HUES64 (cell line): ENCODE data around the gene PI16.

Experiments
- H3K27ac ChIP-seq: 2 replicates; pipeline ENCODE4 v1.7.0; 2013; ENCODE audit warnings: low read depth, low read length, inconsistent platforms
- H3K27me3 ChIP-seq: 2 replicates; pipeline ENCODE4 v1.6.1; 2013; ENCODE audit warnings: mild to moderate bottlenecking, low read length; ENCODE audit not compliant: insufficient read depth
- H3K36me3 ChIP-seq: 2 replicates; pipeline ENCODE4 v1.6.1; 2013; ENCODE audit warnings: mild to moderate bottlenecking, low read length; ENCODE audit not compliant: insufficient read depth
- H3K4me1 ChIP-seq: 2 replicates; pipeline ENCODE4 v1.6.1; 2013; ENCODE audit warnings: mild to moderate bottlenecking, low read length, moderate library complexity; ENCODE audit not compliant: insufficient read depth
- H3K4me3 ChIP-seq: 2 replicates; pipeline ENCODE4 v1.5.1; 2013; ENCODE audit warnings: mild to moderate bottlenecking, low read length, moderate library complexity
- H3K9ac ChIP-seq: 2 replicates; pipeline ENCODE4 v1.6.1; 2013; ENCODE audit warnings: mild to moderate bottlenecking, low read depth, low read length
- H3K9me3 ChIP-seq: 2 replicates; pipeline ENCODE4 v1.6.1; 2013; ENCODE audit warnings: low read depth, low read length; ENCODE audit not compliant: insufficient read depth
- WGBS: fragments of 150-250, 120-280 bp; methylation state at CpG from one replicate; pipeline ENCODE4 v1.1.7; 2013; ENCODE audit warnings: missing lambda C conversion rate; 5-methylcytosine and 5-hydroxymethylcytosine counted together

The PI16 gene

GRCh38 chr6:36917541-36918193 lies 36.9 kb upstream of the PI16 start:
- Histone ChIP-seq H3K4me3 (no peak overlapping the region), H3K9ac (no peak overlapping the region), H3K36me3 (no peaks in the 10 kb centered on the region), H3K4me1 (no peaks in the 10 kb centered on the region), H3K9me3 (no peaks in the 10 kb centered on the region), H3K27me3 (no peaks in the 10 kb centered on the region), H3K27ac (no peak overlapping the region)
- 95% methylated on average over 10 of the region's 10 CpGs for WGBS

GRCh38 chr6:36920049-36920448 lies 34.5 kb upstream of the PI16 start:
- no peak overlapping the region for H3K4me3 ChIP-seq
- H3K27me3 ChIP-seq: no peaks in the 10 kb centered on the region
- no peaks in the 10 kb centered on the region for H3K9me3 ChIP-seq
- no peaks in the 10 kb centered on the region for H3K36me3 ChIP-seq
- 90% methylated on average over 4 of the region's 4 CpGs for WGBS
- H3K9ac ChIP-seq: no peak overlapping the region
- H3K27ac ChIP-seq: no peak overlapping the region
- H3K4me1 ChIP-seq: no peaks in the 10 kb centered on the region

GRCh38 chr6:36920546-36920945 lies 34.0 kb upstream of the PI16 start:
- Histone ChIP-seq H3K9me3 (no peaks in the 10 kb centered on the region), H3K27me3 (no peaks in the 10 kb centered on the region), H3K4me1 (no peaks in the 10 kb centered on the region), H3K4me3 (no peak overlapping the region), H3K36me3 (no peaks in the 10 kb centered on the region), H3K27ac (no peak overlapping the region), H3K9ac (no peak overlapping the region)
- 87% methylated on average over 5 of the region's 5 CpGs for WGBS

- Histone ChIP-seq H3K4me1 (no peaks in the 10 kb centered on the region), H3K36me3 (no peaks in the 10 kb centered on the region), H3K9me3 (no peaks in the 10 kb centered on the region), H3K27me3 (no peaks in the 10 kb centered on the region), H3K4me3 (no peak overlapping the region), H3K27ac (no peak overlapping the region), H3K9ac (no peak overlapping the region)
- WGBS: 89% methylated on average over 4 of the region's 4 CpGs
Measured at GRCh38 chr6:36924131-36924530, 30.4 kb upstream of the PI16 start.

- Histone ChIP-seq H3K27me3 (no peaks in the 10 kb centered on the region), H3K9ac (no peak overlapping the region), H3K36me3 (no peaks in the 10 kb centered on the region), H3K4me3 (no peak overlapping the region), H3K4me1 (no peaks in the 10 kb centered on the region), H3K9me3 (no peaks in the 10 kb centered on the region), H3K27ac (no peak overlapping the region)
- 95% methylated on average over 5 of the region's 5 CpGs for WGBS
Measured at GRCh38 chr6:36924778-36925374, 29.7 kb upstream of the PI16 start.

GRCh38 chr6:36925809-36926208 lies 28.7 kb upstream of the PI16 start:
- H3K27me3 ChIP-seq: no peaks in the 10 kb centered on the region
- no peak overlapping the region for H3K4me3 ChIP-seq
- 92% methylated on average over 3 of the region's 4 CpGs for WGBS
- no peak overlapping the region for H3K27ac ChIP-seq
- no peak overlapping the region for H3K9ac ChIP-seq
- no peaks in the 10 kb centered on the region for H3K4me1 ChIP-seq
- no peaks in the 10 kb centered on the region for H3K9me3 ChIP-seq
- H3K36me3 ChIP-seq: no peaks in the 10 kb centered on the region

GRCh38 chr6:36926708-36927513 lies 27.6 kb upstream of the PI16 start:
- Histone ChIP-seq H3K27ac (no peak overlapping the region), H3K9ac (no peak overlapping the region), H3K27me3 (no peaks in the 10 kb centered on the region), H3K9me3 (no peaks in the 10 kb centered on the region), H3K4me1 (no peaks in the 10 kb centered on the region), H3K36me3 (no peaks in the 10 kb centered on the region), H3K4me3 (no peak overlapping the region)
- 82% methylated on average over 10 of the region's 10 CpGs for WGBS

GRCh38 chr6:36927691-36928546 lies 26.6 kb upstream of the PI16 start:
- no peak overlapping the region for H3K9ac ChIP-seq
- H3K36me3 ChIP-seq: no peaks in the 10 kb centered on the region
- no peaks in the 10 kb centered on the region for H3K27me3 ChIP-seq
- H3K4me3 ChIP-seq: no peak overlapping the region
- WGBS: 86% methylated on average over 13 of the region's 13 CpGs
- H3K4me1 ChIP-seq: no peaks in the 10 kb centered on the region
- H3K27ac ChIP-seq: no peak overlapping the region
- no peaks in the 10 kb centered on the region for H3K9me3 ChIP-seq

- no peaks in the 10 kb centered on the region for H3K9me3 ChIP-seq
Measured at GRCh38 chr6:36928547-36928918, 26.0 kb upstream of the PI16 start.

GRCh38 chr6:36929152-36929551 lies 25.4 kb upstream of the PI16 start:
- WGBS: 92% methylated on average over 9 of the region's 10 CpGs
- Histone ChIP-seq H3K27ac (no peak overlapping the region), H3K27me3 (no peaks in the 10 kb centered on the region), H3K4me1 (no peaks in the 10 kb centered on the region), H3K9me3 (no peaks in the 10 kb centered on the region), H3K4me3 (no peak overlapping the region), H3K9ac (no peak overlapping the region), H3K36me3 (no peaks in the 10 kb centered on the region)

More at GRCh38 chr6:36928547-36928918, 26.0 kb upstream of the PI16 start:
- 86% methylated on average over 7 of the region's 7 CpGs for WGBS
- Histone ChIP-seq H3K9ac (no peak overlapping the region; the same call in 1 of the 2 replicates), H3K36me3 (no peaks in the 10 kb centered on the region), H3K27ac (no peak overlapping the region), H3K4me3 (no peak overlapping the region), H3K27me3 (no peaks in the 10 kb centered on the region), H3K4me1 (no peaks in the 10 kb centered on the region)

GRCh38 chr6:36929607-36930006 lies 24.9 kb upstream of the PI16 start:
- Histone ChIP-seq H3K27ac (no peak overlapping the region), H3K4me1 (no peaks in the 10 kb centered on the region), H3K9ac (no peak overlapping the region), H3K27me3 (no peaks in the 10 kb centered on the region), H3K36me3 (no peaks in the 10 kb centered on the region), H3K9me3 (no peaks in the 10 kb centered on the region), H3K4me3 (no peak overlapping the region)
- WGBS: 83% methylated on average over 4 of the region's 5 CpGs
